Pons (tissue), 1 donor: Measurements from ENCODE around the gene STRBP.
A peak's percentile ranks its signal among the peaks of the same experiment; 100 is the strongest.

Experiments
- DNase-seq: peaks from one replicate; pipeline ENCODE4 v3.0.0-alpha.2; 2016; ENCODE audit warnings: low spot score

Gene STRBP

GRCh38 chr9:123097430-123098095, 170.8 kb downstream of the STRBP start:
- DNase-seq = no peak

GRCh38 chr9:123096987-123097386, 171.4 kb downstream of the STRBP start:
- no peak for DNase-seq

GRCh38 chr9:123093141-123093540, 175.2 kb downstream of the STRBP start:
- no peak for DNase-seq

- DNase-seq = no peak
These were observed 176.9 kb downstream of the STRBP start for GRCh38 chr9:123091459-123091858.

- DNase-seq = no peak
These were observed 177.4 kb downstream of the STRBP start for GRCh38 chr9:123090956-123091355.

GRCh38 chr9:123090198-123090896, 178.0 kb downstream of the STRBP start:
- no peak for DNase-seq

- no peak for DNase-seq
These were observed 178.6 kb downstream of the STRBP start for GRCh38 chr9:123089790-123090189.

GRCh38 chr9:123089040-123089439, 179.3 kb downstream of the STRBP start:
- DNase-seq = no peak

- DNase-seq = no peak
These were observed 181.0 kb downstream of the STRBP start for GRCh38 chr9:123087359-123087888.

- no peak for DNase-seq
These were observed 182.5 kb downstream of the STRBP start for GRCh38 chr9:123085916-123086315.

GRCh38 chr9:123084256-123084655, 184.1 kb downstream of the STRBP start:
- DNase-seq = no peak

- DNase-seq = no peak
These were observed 184.7 kb downstream of the STRBP start for GRCh38 chr9:123083680-123084079.

GRCh38 chr9:123081824-123082223, 186.6 kb downstream of the STRBP start:
- DNase-seq = peak; percentile 53

GRCh38 chr9:123080444-123080843, 187.9 kb downstream of the STRBP start:
- no peak for DNase-seq

- no peak for DNase-seq
These were observed 193.8 kb downstream of the STRBP start for GRCh38 chr9:123074628-123075027.

- DNase-seq = no peak
These were observed 194.4 kb downstream of the STRBP start for GRCh38 chr9:123073991-123074422.

GRCh38 chr9:123073441-123073840, 194.9 kb downstream of the STRBP start:
- DNase-seq = no peak

GRCh38 chr9:123072407-123072995, 195.9 kb downstream of the STRBP start:
- no peak for DNase-seq
